ENCODE results near the gene SLC25A10.

SLC25A10 gene

GRCh38 chr17:81717766-81718089 is 5.6 kb downstream of the SLC25A10 start:
- Histone ChIP-seq H3K36me3 (ENCODE audit: control insufficient read depth in 2 of 2, insufficient read depth in 1 of 2, low read length in 2 of 2) (peaks cover 9 to 69% of the 10 kb centered on the region in 2 experiments; a peak in 2 of 3 replicates), H3K9me3 (ENCODE audit: control insufficient read depth, insufficient read depth, low read depth, low read length) (no peaks in the 10 kb centered on the region), H3K27ac (ENCODE audit: extremely low read depth, low read depth, low read length) (no peak overlapping the region), H3K4me1 (ENCODE audit: control insufficient read depth, insufficient read depth, low read length) (peaks cover 8% of the 10 kb centered on the region), H3K4me3 (ENCODE audit: low read depth, low read length) (no peak overlapping the region)
- ChIA-PET POLR2A (no interaction called here), CTCF (no interaction called here)
- TF ChIP-seq SCRT1 (tag by site-specific recombination; IDR thresholded peaks at IDR 0.05; ENCODE audit: borderline replicate concordance) (no peak), SP2 (tag by site-specific recombination; IDR thresholded peaks at IDR 0.05) (0 out of 2 replicates have a peak, but pooled peaks have one; percentile 14), ZNF311 (tag by site-specific recombination; IDR thresholded peaks at IDR 0.05; ENCODE audit: borderline replicate concordance) (no peak), PRDM6 (tag by site-specific recombination; IDR thresholded peaks at IDR 0.05) (no peak), ZNF10 (tag by site-specific recombination; IDR thresholded peaks at IDR 0.05) (0 out of 2 replicates have a peak, but pooled peaks have one; percentile 35), ZNF324 (tag by site-specific recombination; IDR thresholded peaks at IDR 0.05) (no peak), GLI4 (tag by site-specific recombination; IDR thresholded peaks at IDR 0.05) (no peak), TCF7L2 (IDR thresholded peaks at IDR 0.05; ENCODE audit: borderline replicate concordance, low read depth, low read length) (no peak), ZNF639 (tag by site-specific recombination; IDR thresholded peaks at IDR 0.05) (no peak), ZNF624 (tag by site-specific recombination; IDR thresholded peaks at IDR 0.05) (no peak), ZNF704 (tag by site-specific recombination; IDR thresholded peaks at IDR 0.05) (no peak), MZF1 (tag by site-specific recombination; IDR thresholded peaks at IDR 0.05; ENCODE audit: borderline replicate concordance) (no peak), ZBTB8A (tag by site-specific recombination; IDR thresholded peaks at IDR 0.05) (no peak), ZNF701 (tag by site-specific recombination; IDR thresholded peaks at IDR 0.05) (no peak)

- CTCF ChIA-PET: interaction anchor here (0.5 kb wide), 1 partner anchor 299 kb away, joined by 3 read pairs; no protein-coding TSS in a partner anchor
- no peak overlapping the region for H3K4me3 ChIP-seq (ENCODE audit: low read depth, low read length)
- H3K4me1 ChIP-seq (ENCODE audit: control insufficient read depth, insufficient read depth, low read length): peaks cover 5% of the 10 kb centered on the region
- POLR2A ChIA-PET: interaction anchor here (0.7 to 6.5 kb wide), 3 partner anchors 7 to 18 kb away, joined by 3 to 55 read pairs (median 5); partner anchors contain the start of genes MRPL12 and SLC25A10
- TF ChIP-seq GLIS2 (tag by site-specific recombination; IDR thresholded peaks at IDR 0.05) (no peak), ZFHX2 (tag by site-specific recombination; conservative IDR thresholded peaks at IDR 0.05) (peak; percentile 72), REST (tag by site-specific recombination; IDR thresholded peaks at IDR 0.05) (no peak), ZNF701 (tag by site-specific recombination; IDR thresholded peaks at IDR 0.05) (no peak), ZBTB8A (tag by site-specific recombination; IDR thresholded peaks at IDR 0.05) (0 out of 2 replicates have a peak, but pooled peaks have one; percentile 11), EGR2 (tag by site-specific recombination; IDR thresholded peaks at IDR 0.05; ENCODE audit: low read depth) (peak; percentile 48; the same call in 1 of the 2 replicates)
- H3K27ac ChIP-seq (ENCODE audit: extremely low read depth, low read depth, low read length): no peak overlapping the region
- H3K36me3 ChIP-seq (ENCODE audit: control insufficient read depth in 2 of 2, insufficient read depth in 1 of 2, low read length in 2 of 2): peaks cover 9 to 57% of the 10 kb centered on the region in 2 experiments; a peak in 2 of 3 replicates
- H3K9me3 ChIP-seq (ENCODE audit: control insufficient read depth, insufficient read depth, low read depth, low read length): no peaks in the 10 kb centered on the region
Measured at GRCh38 chr17:81719410-81720266, 7.6 kb downstream of the SLC25A10 start.
